Activated T-cell treated with anti-CD3 and anti-CD28 coated beads for 24 hours (primary cell): ENCODE measurements around the gene PPP3CA.
"Not testable (repeated sequence)": the region's sequence is repeated elsewhere in the genome, so short reads cannot be mapped to it uniquely, and the experiment has no call there.

Source experiments
- DNase-seq: peaks from one replicate; pipeline ENCODE4 v3.0.0-alpha.2; 2020; ENCODE audit warnings: low read depth

The PPP3CA gene

DNA sequence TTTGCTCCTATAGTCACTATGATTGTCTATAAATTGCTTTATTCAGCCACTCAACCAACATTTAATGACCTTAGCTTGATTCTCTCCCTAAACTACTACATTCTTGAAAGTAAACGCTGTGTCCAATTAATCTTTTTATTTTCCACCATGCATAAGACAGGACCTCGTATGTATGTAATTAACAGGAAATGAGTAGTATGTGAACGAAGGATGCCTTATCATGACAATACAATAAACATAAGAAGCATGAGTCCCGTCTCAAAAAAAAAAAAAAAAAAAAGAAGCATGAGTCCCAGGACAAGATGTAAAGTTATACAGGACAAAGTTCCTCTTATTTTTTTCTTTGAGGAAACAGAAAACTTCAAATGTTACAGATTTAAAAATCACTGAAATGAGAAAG lies 92.5 kb downstream of the PPP3CA start:
- no peak for DNase-seq

DNA sequence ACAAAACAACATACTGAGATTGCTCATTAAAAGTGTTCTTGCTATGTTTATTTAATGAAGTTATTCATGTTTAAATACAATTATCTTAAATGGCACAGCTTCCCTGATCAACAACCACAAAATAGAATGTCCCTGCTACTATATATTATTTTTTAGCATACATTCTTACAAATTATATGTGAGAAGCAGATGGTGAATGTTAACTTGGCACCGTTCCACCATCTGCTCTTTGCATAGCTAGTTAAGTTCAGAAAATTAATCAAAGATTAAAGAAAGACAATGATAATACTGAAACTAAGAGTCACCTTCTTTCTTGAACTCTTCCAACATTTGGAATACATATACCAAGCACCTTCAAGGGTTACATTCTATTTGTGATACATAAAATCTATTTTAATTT lies 94.2 kb downstream of the PPP3CA start:
- DNase-seq = no peak

DNA sequence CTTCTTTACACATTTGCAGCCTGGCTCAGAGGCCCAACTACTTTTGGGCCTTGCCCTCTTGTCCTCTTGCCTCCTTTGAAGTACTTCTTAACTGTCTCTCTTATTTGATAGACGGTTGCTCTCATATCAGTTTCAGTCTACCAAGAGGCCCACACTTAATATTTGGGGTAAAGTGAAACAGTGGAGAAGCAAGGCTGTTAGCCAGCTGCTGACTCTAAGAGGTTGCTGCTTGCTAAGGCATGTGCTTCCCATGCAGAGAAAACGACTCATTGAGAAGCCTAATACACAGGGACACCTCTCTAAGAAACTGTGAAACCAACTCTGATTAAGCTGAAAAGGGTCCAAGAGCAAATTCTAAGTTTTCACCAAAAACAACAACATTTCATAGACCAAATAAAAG lies 94.6 kb downstream of the PPP3CA start:
- DNase-seq = no peak

DNA sequence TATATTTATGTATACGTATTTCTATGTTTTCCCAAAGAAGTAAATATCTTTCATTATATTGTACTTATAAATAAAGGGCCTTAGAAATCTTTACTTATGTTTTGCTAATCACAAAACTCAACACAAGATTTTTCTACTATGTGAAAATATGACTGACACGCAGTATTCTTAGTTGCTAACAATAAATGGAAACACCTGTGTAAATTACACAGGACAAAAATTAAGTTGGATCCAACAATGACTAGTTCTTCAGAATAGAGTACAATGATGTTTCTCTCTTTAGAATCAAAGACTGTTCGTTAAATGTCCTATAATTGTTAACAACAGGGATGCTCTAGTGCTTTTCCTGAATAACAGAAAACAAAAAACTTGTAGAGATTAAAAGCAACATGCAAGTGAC lies 96.1 kb downstream of the PPP3CA start:
- DNase-seq = no peak

DNA sequence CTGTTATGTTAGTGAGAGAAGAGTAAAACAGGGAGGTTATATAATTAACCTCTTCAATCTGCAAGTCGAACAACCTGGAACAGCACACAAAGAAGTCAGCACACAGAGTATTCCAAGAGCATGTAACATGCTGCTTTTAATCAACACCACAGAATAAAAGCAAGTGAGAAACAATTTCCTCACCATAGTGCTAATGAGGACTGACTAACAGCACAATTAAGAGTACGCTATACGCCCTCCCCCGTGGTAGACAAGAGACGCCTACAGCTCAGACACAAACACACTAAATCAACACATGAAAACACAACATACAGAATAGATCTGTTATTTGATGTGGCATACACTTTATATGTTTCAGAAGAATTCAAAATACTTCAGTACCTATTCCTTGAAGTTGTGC lies 103.0 kb downstream of the PPP3CA start:
- DNase-seq = no peak

DNA sequence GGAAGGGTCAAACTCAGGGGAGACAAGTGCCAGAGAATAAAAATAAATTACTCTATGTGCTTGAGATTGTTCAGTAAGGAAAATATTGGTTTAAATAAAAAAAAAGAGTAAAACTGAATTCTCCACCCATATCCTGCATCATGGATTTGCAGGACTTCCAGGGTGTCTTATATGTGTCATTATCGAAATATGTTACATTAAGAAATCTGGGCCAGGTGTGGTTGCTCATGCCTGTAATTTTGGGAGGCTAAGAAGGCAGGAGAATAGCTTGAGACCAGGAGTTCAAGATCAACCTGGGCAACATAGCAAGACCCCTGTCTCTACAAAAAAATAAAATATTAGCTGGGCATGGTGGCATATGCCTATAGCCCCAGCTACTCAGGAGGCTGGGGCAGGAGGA lies 104.9 kb downstream of the PPP3CA start:
- DNase-seq = no peak

DNA sequence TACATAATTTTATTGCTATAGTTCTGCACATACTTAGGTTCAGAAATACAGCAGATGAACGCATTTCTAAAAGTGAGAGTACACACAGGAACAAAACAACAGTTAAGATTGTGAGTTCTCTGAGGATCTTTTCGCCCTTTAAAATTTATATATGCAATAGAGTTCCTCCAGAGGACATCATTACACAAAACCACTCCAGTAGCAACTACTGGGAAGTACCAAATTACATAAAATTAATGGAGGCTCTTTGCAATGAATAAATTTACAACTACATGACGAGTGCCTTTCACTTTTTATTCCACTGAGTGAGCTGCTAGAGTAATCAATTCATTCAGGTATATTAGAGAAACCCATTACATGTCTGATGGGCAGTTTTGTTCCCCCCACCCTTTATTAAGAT lies 107.2 kb downstream of the PPP3CA start:
- no peak for DNase-seq

DNA sequence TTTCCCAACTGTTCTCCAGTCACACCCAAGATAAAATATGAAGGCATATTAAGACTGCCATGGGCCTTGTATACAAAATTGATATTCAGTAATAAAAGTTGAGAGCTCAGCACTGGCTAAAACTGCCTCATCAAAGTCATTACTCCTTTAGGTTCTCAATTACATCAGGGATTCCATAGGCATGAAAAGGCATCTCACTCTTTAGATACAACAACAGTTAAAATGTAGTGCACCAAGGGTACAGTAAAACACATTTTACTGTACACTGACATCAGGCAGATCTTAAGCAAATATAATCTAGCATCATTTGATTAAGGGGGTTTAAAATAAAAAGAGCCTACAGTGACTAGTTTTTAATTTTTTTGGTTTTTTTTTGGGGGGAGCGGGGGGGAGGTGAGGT lies 107.7 kb downstream of the PPP3CA start:
- no peak for DNase-seq

DNA sequence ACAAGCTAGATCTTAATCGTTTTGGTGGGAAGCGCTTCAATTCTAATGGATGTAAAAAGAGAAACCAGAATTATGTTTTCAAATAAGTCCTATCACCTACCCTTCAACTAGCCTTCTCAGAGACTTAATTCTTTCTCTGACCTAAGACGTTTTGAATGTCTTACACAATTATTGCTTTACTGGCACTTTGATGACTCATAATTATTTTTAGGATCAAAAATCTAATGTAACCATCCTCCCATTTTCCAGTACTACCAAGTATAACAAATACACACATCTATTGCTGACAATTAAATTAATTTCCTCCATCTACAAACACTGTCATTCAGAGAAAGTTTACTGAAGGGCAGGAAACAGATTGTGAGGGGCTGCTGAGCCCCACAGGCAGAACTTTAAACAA lies 108.6 kb downstream of the PPP3CA start:
- DNase-seq = no peak

DNA sequence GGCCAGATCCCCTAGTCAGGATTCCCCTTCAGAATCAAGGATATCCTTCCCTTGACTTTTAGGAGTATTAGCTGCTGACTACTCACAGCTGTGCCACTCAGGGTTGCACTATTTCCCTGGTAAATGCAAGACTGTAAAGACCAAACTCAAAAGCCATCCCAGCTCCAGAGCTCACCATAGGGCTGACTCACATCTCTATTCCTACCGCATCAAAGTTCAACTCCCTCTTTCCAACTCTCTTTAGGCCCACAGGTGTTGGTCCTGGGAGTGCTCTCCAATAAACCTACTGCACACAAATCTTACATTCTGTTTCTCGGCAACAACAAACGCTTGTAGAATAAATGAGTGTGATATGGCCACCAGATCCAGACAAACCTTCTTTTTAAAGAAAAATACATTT lies 109.6 kb downstream of the PPP3CA start:
- no peak for DNase-seq

DNA sequence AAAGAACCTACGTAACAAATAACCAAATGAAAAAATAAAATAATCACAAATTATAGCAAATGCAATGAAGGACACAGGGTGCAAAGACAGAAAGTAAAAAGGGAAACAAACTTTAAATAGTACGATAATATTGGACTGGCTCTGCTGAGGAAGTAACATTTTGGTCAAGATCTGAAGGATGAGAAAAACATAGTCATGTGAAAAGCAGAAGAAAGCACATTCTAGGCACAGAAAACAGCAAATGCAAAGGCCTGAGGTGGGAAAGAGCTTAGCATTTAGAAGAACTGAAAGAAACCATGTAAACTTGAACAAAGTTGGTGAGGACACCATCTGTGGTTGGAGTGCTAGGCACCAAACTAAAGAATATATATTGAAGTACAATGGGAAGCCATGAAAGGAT lies 111.2 kb downstream of the PPP3CA start:
- no peak for DNase-seq

DNA sequence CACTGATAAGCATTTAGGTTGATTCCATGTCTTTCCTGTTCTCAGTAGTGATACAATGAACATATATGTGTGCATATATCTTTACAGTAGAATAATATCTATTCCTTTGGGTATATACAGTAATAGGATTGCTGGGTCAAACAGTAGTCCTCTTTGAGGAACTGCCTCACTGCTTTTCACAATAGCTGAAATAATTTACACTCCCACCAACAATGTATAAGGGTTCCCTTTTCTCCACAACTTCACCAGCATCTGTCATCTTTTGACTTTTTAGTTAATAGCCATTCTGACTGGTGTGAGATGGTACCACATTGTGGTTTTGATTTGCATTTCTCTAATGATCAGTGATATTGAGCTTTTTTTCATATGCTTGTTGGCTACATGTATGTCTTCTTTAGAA lies 113.2 kb downstream of the PPP3CA start:
- not testable (repeated sequence) for DNase-seq

DNA sequence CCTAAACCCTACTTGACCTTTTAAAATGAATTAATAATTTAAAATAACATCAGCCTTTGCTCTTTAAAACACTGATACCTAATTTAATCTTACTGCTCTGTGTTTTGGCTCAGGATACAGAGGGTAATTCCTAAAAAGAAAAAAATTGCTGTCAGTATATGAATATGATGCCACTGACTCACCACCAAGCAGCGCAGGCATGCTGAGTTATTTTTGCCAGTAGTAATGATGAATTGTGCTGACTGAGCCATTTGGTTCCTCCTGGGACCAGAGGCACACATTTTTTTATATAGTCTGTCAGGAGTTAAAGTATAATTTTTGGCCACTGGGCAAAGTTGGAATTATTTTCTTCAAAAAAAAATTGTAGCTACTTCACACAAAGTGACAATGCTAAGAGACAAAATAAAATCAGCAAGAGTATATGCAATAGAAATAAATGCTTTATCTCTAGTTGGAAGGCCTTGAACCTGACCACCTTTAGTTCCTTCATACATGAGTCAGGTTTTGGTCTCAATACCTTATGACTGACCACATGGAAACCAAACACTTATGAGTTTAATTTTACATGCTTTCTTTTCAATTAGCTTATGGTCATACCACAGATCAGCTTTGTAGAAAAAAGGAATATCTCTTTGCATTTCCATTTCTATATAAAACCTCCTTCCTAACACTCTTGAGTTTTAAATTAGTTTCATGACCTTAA lies 115.1 kb downstream of the PPP3CA start:
- peak; percentile 5 for DNase-seq

DNA sequence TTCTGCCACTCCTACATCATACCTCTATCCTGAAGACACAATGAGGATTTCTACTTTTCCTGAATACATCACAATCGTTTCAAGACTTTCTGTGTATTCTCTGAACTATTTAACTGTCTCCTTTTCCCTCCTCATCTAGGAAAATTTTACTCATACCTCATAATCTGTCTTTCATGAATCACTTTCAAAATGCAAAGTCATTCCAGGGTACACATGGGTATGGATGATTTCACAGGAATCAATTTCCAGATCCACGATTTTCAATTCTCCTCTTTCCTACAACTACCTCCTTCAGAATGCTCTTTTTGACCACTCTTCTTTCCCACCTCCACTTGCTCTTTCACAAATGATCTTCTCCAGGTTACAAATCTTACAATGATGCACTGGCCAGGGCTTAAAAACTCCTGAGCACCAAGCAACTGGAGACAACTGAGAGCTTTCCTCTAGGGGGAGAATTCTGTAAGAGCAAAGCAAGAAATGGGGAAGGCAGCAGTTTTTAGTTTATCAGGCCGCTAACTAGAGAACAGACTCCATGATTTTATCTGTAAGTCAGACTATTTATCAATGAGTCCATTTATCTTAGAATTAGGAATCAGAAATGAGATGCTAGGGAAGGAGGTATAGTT lies 116.4 kb downstream of the PPP3CA start:
- DNase-seq = no peak

DNA sequence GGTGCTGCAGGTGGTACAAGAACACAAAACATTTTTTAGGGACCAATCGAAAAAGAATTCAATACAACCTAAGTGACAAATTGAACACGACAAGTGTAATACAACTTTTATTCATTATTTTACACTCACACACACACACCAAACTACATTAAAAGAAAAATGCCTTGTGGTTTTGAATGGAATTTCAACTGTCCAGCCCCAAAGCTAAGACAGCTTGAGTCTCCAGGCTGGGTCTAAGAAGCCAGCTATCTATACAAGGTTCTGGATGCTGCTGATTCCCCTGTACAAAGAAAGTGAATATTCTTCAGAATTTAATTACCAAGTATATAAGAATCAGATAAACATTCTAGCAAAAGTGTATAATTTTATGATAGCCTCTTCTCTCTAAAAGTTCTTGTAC lies 118.2 kb downstream of the PPP3CA start:
- DNase-seq = no peak

DNA sequence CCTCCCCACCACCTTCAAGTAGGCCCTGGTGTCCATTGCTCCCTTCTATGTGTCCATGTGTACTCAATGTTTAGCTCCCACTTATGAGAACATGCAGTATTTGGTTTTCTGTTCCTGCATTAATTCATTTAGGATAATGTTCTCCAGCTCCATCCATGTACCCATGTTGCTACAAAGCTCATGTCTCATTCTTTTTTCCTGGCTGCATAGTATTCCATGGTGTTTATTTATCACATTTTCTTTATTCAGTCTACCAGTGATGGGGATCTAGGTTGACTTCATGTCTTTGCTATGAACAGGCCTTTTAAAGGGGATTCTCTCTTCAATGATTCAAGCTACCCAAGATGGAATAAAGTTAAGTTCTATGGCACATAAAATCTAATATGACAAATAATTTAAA lies 119.6 kb downstream of the PPP3CA start:
- DNase-seq = no peak

DNA sequence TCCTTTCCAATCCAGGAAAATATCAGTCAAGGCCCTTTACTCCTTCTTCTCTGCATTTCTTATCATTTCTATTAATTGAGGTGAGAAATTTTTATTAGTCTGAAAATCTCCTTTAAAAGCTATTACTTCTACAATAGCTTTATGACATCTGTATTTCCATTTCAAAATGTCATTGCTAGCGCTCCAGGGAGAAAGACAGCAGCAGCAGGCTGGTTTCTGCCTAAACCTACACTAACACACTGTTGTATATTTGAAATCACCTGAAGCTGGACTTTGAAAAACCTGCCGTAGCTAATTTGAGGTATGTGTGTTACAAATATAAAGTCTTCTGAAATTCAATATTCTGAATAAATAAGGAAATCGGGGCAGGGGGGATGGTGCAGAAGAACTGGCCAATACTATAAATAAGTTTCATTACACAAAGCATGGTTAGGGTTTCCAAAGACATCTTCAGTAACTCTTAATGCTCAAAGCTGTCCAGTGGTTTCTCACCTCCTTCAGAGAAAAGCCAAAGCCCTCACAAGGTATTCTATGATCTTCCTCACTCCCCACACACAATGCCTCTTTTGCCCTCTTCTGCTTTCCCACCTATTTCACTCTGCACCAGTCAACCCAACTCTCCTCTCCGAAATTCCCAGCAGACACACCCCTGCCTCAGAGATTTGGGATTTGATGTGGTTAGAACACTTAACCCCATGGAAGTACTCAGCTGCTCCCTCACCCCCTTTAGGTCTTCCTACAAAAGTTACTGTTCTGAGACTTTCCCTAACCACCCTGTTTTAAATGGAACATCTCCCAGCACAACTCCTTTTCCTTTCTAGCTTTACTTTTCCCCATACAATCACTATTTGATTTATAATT lies 122.7 kb downstream of the PPP3CA start:
- no peak for DNase-seq

DNA sequence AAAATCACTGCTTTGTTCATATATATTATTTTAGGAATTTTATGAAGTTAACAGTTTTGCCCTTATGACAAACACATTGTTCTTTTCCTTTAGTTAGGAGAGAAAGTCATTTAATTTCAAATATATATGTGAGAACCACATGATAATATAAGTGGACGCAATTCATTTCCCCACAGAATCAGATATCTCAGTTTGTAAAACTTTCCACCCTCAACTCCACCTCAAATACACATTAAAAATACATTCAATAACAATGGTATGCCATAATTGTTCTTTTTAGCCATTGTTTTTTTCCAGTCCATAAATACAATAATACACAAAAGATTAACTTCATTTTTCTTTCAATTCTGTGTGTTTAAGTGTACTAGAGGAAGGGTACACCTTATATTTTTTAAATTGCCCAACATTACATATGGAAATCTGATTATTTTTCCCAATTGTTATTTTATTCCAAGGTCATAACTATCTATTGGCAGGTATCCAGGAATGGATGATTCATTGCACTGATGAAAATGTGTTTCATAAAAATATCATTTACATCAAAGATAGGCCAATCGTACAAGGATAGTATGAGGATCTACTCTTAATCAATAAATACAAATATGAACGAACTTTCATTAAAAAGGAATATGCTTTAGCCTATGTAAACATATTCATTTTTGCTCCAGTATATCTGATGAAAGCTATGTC lies 125.0 kb downstream of the PPP3CA start:
- no peak for DNase-seq

DNA sequence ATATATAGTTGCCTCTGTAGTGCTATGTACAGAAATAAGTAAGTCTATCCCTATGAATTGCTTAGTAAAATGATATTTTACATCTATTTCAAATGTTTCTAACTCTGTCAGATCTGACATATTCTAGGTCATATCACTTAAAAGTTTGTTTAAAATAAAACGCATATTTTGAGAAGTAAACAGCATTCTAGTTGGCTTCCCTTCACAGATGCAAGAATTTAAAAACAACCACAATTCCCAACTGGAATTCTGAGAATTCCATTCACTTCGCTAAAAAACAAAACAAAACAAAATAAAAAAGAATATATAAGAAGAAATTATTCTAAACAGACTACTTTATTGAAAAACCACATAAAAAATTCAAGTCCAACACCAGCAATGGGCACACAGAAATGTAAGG lies 126.0 kb downstream of the PPP3CA start:
- no peak for DNase-seq

DNA sequence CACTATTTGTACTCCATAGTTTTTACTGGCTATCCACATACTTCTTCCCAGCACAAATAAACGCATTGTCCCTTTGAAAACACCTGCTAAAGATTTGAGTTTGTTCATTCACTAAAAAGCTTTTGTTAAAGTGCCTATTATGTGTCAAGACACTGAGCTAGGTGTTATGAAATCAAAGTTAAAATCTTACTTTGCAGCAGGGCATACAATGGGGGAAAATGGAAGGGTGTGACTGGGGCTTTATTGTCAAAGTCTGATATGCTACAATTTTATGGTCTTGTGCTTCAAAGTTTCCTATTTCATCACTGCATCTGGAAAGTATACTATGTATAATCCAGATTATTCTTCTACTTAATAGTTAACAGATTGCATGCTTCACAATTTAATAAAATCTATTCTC lies 128.4 kb downstream of the PPP3CA start:
- no peak for DNase-seq

DNA sequence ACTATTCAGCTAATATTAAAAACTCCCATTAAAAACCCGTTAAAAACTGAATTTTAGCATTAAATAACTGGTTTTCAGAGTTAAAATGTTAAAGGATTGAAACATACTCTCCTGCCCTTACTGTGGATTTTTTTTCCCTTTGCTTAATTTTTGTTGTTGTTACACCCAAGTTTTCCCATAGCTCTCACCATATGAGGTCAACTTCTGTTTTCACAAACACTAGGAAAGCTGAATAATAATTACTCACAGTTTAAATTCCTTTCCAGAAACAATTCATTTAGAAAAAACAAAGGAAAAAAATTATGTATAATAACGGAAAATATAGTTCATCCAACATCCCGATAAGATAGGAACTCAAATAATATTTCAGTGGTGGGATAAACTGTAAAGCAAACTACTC lies 129.0 kb downstream of the PPP3CA start:
- DNase-seq = no peak

DNA sequence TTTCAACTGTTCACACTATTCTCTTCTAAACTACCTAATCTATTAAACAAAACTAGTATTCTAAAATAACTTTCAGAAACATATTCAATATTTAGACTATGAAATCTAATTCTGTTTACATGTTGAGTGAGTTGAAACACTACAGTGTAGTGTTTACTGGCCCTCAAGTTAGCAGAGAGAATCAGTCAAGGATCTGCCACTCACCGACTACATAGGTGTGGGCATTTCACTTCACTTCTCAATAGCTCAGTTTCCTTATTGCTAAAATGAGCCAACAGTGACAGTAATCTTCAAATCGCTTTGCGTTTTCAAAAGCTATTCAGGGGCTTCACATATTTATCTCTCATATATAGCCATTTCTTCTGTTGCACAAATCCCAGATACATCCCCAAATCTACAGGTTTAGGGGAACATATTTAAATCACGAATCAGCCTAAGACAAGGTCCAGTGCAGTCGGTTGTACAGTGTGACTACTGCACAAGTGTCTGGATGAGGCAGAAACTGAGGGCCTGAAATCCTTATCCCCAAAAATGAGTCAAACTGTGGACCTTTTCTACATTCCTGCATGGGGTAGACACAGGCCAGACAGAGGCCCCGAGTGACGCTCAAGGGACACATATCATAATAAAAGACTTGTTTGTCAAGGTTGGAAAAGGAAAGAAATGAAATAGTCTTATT lies 129.8 kb downstream of the PPP3CA start:
- DNase-seq = no peak
